Ascending aorta (tissue), 2 donors: ENCODE measurements around the gene EGF. TPM values are rescaled to one million over a fixed set of nuclear protein-coding genes. Genes with fewer than 3 reads are reported as not detected.

Experiments
- DNase-seq, 2 donors: peaks; one replicate each; pipeline ENCODE4 v3.0.0-alpha.2; 2019; ENCODE audit warnings: low spot score in 2 of 2
- H3K27ac ChIP-seq, 2 donors: fragments of 200-600 bp; sonication (generic); one replicate each; pipeline ENCODE4 v1.5.1; 2016 to 2017; ENCODE audit warnings: mild to moderate bottlenecking in 1 of 2
- H3K27me3 ChIP-seq: fragments of 200-600 bp; sonication (generic); one replicate; pipeline ENCODE4 v1.5.1; 2017
- H3K36me3 ChIP-seq, 2 donors: fragments of 200-600 bp; sonication (generic); one replicate each; pipeline ENCODE4 v1.5.1; 2016
- H3K4me1 ChIP-seq, 2 donors: fragments of 200-600 bp; sonication (generic); one replicate each; pipeline ENCODE4 v1.5.1; 2016 to 2017; ENCODE audit warnings: mild to moderate bottlenecking in 1 of 2
- H3K4me3 ChIP-seq, 2 donors: fragments of 200-600 bp; sonication (generic); one replicate each; pipeline ENCODE4 v1.5.1; 2016 to 2017; ENCODE audit warnings: mild to moderate bottlenecking in 1 of 2
- H3K9me3 ChIP-seq, 2 donors: fragments of 200-600 bp; sonication (generic); one replicate each; pipeline ENCODE4 v1.5.1; 2016
- CTCF ChIP-seq, 3 experiments: fragments of 200-600 bp in 2 of 3; fragments of 450-650 bp in 1 of 3; sonication (generic) in 2 of 3; IDR thresholded peaks; one replicate each; pipeline ENCODE4 v1.5.1; 2016 to 2019; ENCODE audit warnings: antibody characterized with exemption in 3 of 3, mild to moderate bottlenecking in 1 of 3, moderate library complexity in 1 of 3
- intact Hi-C: fragments of 100-400 bp; cut with DNase I; formaldehyde crosslinking; loops from one replicate; pipeline ENCODE4 v1.15.1; 2023
- total RNA-seq: library from RNA; depleted of rRNA; stranded (reverse); fragments of >200 nt; gene quantifications from one replicate; pipeline ENCODE4 v1.1.0, GENCODE V29; 2016

The EGF gene
- total RNA-seq, 1 donor from 2014 or later, result not detected

- Histone ChIP-seq H3K27ac (no peak overlapping the region), H3K9me3 (no peaks in the 10 kb centered on the region)
- intact Hi-C loops, result no loop called here
Measured at GRCh38 chr4:109973529-109973905, 60.8 kb downstream of the EGF start.

GRCh38 chr4:109976189-109976588, 63.5 kb downstream of the EGF start:
- intact Hi-C loops, result no loop called here
- no peak for DNase-seq

More at GRCh38 chr4:109973529-109973905, 60.8 kb downstream of the EGF start:
- Histone ChIP-seq H3K4me3 (no peak overlapping the region), H3K4me1 (no peaks in the 10 kb centered on the region), H3K27me3 (no peaks in the 10 kb centered on the region), H3K36me3 (no peaks in the 10 kb centered on the region)
- DNase-seq, result no peak
- TF ChIP-seq CTCF (IDR thresholded peaks at IDR 0.05), result no peak

GRCh38 chr4:109977854-109978501, 65.3 kb downstream of the EGF start:
- H3K9me3 ChIP-seq, result no peaks in the 10 kb centered on the region
- no peaks in the 10 kb centered on the region for H3K27me3 ChIP-seq
- intact Hi-C loops, result loop anchor here (2.0 kb wide), 1 partner anchor 555 kb away; no protein-coding TSS in a partner anchor
- H3K4me1 ChIP-seq, result no peaks in the 10 kb centered on the region
- no peak overlapping the region for H3K4me3 ChIP-seq
- TF ChIP-seq CTCF (IDR thresholded peaks at IDR 0.05), result peak in 2 of 3 experiments; percentile 35 to 50
- no peak overlapping the region for H3K27ac ChIP-seq
- DNase-seq, result no peak
- no peaks in the 10 kb centered on the region for H3K36me3 ChIP-seq

More at GRCh38 chr4:109976189-109976588, 63.5 kb downstream of the EGF start:
- H3K4me3 ChIP-seq, result no peak overlapping the region
- TF ChIP-seq CTCF (IDR thresholded peaks at IDR 0.05), result no peak
- no peak overlapping the region for H3K27ac ChIP-seq
- no peaks in the 10 kb centered on the region for H3K9me3 ChIP-seq
- H3K36me3 ChIP-seq, result no peaks in the 10 kb centered on the region
- H3K4me1 ChIP-seq, result no peaks in the 10 kb centered on the region
- no peaks in the 10 kb centered on the region for H3K27me3 ChIP-seq

- Histone ChIP-seq H3K9me3 (no peaks in the 10 kb centered on the region), H3K36me3 (no peaks in the 10 kb centered on the region), H3K4me3 (no peak overlapping the region), H3K4me1 (no peaks in the 10 kb centered on the region), H3K27ac (no peak overlapping the region), H3K27me3 (no peaks in the 10 kb centered on the region)
- intact Hi-C loops, result loop anchor here (2.0 kb wide), 1 partner anchor 556 kb away; no protein-coding TSS in a partner anchor
- DNase-seq, result no peak
- TF ChIP-seq CTCF (IDR thresholded peaks at IDR 0.05), result no peak
Measured at GRCh38 chr4:109978704-109979454, 66.2 kb downstream of the EGF start.

GRCh38 chr4:109979920-109980717, 67.4 kb downstream of the EGF start:
- Histone ChIP-seq H3K4me1 (no peaks in the 10 kb centered on the region), H3K27ac (no peak overlapping the region), H3K36me3 (no peaks in the 10 kb centered on the region), H3K27me3 (no peaks in the 10 kb centered on the region), H3K4me3 (no peak overlapping the region), H3K9me3 (no peaks in the 10 kb centered on the region)
- intact Hi-C loops, result loop anchor here (2.0 kb wide), 1 partner anchor 557 kb away; no protein-coding TSS in a partner anchor
- DNase-seq, result no peak
- no peak for TF ChIP-seq CTCF (IDR thresholded peaks at IDR 0.05)
